Mucosa of rectum (tissue), 2 donors: ENCODE results near the gene CYP27A1.

Experiments used
- H3K27ac ChIP-seq, 2 donors: one replicate each; pipeline ENCODE4 v1.7.0; 2013; ENCODE audit warnings: inconsistent platforms in 2 of 2, low read depth in 2 of 2, low read length in 2 of 2
- H3K27me3 ChIP-seq, 2 donors: one replicate each; pipeline ENCODE4 v1.7.0; 2013; ENCODE audit warnings: low read length in 2 of 2; ENCODE audit not compliant: control insufficient read depth in 2 of 2, insufficient read depth in 2 of 2
- H3K36me3 ChIP-seq, 2 donors: one replicate each; pipeline ENCODE4 v1.7.0; 2013; ENCODE audit warnings: low read length in 2 of 2; ENCODE audit not compliant: control insufficient read depth in 2 of 2, insufficient read depth in 2 of 2
- H3K4me1 ChIP-seq, 2 donors: one replicate each; pipeline ENCODE4 v1.7.0; 2013; ENCODE audit warnings: low read length in 2 of 2, mild to moderate bottlenecking in 1 of 2; ENCODE audit not compliant: control insufficient read depth in 2 of 2, insufficient read depth in 2 of 2
- H3K4me3 ChIP-seq, 2 donors: one replicate each; pipeline ENCODE4 v1.7.0; 2013; ENCODE audit warnings: low read length in 2 of 2
- H3K9ac ChIP-seq, 2 donors: one replicate each; pipeline ENCODE4 v1.7.0; 2013; ENCODE audit warnings: low read length in 2 of 2, low read depth in 1 of 2, mild to moderate bottlenecking in 1 of 2
- H3K9me3 ChIP-seq, 2 donors: one replicate each; pipeline ENCODE4 v1.7.0; 2013; ENCODE audit warnings: low read length in 2 of 2; ENCODE audit not compliant: control insufficient read depth in 2 of 2
- donor health status: healthy.
- donor health status: Normal muscosa, but diverticular disease.

The CYP27A1 gene

DNA sequence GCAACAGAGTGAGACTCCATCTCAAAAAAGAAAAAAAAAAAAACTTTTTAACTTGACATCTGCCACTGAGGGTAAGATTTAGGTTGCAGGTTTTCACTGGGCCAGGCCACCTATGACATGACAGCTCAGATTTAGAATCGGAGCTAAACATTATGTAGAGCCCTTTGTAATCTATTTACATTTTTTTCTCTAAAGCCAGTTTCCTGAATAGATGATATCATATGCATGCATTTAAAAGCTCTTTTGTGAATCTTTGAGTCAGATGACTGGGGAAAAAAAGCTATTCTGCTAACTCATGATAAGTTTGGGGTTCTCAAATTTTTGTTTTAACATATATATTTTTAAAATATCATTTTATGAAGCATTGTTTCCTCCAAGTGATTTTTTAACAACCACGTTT lies 28.3 kb downstream of the CYP27A1 start:
- Histone ChIP-seq H3K9ac (no peak overlapping the region), H3K4me3 (no peak overlapping the region), H3K9me3 (no peaks in the 10 kb centered on the region), H3K36me3 (peaks cover 0 to 19% of the 10 kb centered on the region in 2 donors), H3K4me1 (peaks cover 11 to 14% of the 10 kb centered on the region in 2 donors), H3K27me3 (no peaks in the 10 kb centered on the region), H3K27ac (no peak overlapping the region)

DNA sequence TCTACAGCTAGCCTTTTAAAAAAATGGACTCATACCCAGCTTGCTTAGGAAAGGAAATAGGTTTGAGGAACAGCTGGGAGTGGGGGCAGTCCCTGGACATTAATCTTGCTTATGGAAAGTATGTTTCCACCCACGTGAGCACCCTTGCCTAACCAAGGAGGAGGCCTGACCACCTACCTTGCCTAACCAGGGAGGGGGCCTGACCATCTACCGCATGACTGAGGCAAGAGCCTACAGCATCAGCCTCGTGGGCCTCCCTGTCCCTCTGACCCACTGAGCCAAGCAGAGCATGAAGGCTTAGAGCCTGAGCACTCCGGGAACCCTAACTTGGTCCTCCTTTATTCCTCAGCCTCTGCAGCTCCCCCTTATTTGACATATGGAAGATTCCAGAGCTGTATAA lies 29.4 kb downstream of the CYP27A1 start:
- no peak overlapping the region for H3K27ac ChIP-seq
- H3K4me1 ChIP-seq = peaks cover 11 to 14% of the 10 kb centered on the region in 2 donors
- no peak overlapping the region for H3K4me3 ChIP-seq
- no peak overlapping the region for H3K9ac ChIP-seq
- H3K9me3 ChIP-seq = no peaks in the 10 kb centered on the region
- H3K27me3 ChIP-seq = no peaks in the 10 kb centered on the region
- H3K36me3 ChIP-seq = peaks cover 0 to 23% of the 10 kb centered on the region in 2 donors

DNA sequence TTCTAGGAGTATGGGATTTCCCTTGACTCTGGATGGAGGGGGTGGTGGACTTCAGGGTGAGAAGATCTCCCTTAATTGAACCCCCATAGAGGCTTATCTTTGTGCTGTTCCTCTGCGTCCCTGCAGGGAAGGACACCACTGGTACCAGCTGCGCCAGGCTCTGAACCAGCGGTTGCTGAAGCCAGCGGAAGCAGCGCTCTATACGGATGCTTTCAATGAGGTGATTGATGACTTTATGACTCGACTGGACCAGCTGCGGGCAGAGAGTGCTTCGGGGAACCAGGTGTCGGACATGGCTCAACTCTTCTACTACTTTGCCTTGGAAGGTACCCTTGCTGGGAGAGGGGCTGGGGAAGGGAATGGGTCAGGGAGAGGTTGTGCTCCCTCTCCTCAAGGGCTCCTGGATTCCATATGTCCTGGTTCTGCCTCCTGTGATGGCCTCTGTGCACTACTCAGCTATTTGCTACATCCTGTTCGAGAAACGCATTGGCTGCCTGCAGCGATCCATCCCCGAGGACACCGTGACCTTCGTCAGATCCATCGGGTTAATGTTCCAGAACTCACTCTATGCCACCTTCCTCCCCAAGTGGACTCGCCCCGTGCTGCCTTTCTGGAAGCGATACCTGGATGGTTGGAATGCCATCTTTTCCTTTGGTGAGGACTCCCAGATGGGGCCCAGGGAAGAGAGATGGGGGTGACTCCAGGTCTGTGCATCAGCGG lies 30.3 kb downstream of the CYP27A1 start:
- H3K27me3 ChIP-seq = no peaks in the 10 kb centered on the region
- peaks cover 0 to 26% of the 10 kb centered on the region in 2 donors for H3K36me3 ChIP-seq
- no peak overlapping the region for H3K9ac ChIP-seq
- peaks cover 11 to 14% of the 10 kb centered on the region in 2 donors for H3K4me1 ChIP-seq
- no peaks in the 10 kb centered on the region for H3K9me3 ChIP-seq
- H3K27ac ChIP-seq = no peak overlapping the region
- H3K4me3 ChIP-seq = no peak overlapping the region

- H3K27me3 ChIP-seq = no peaks in the 10 kb centered on the region
- H3K36me3 ChIP-seq = peaks cover 0 to 30% of the 10 kb centered on the region in 2 donors
- no peak overlapping the region for H3K4me3 ChIP-seq
- H3K27ac ChIP-seq = no peak overlapping the region
- no peak overlapping the region for H3K9ac ChIP-seq
- no peaks in the 10 kb centered on the region for H3K9me3 ChIP-seq
- peaks cover 11 to 14% of the 10 kb centered on the region in 2 donors for H3K4me1 ChIP-seq
These were observed 30.9 kb downstream of the CYP27A1 start for GRCh38 chr2:218812861-218813260.

GRCh38 chr2:218813771-218814460 lies 32.0 kb downstream of the CYP27A1 start:
- no peaks in the 10 kb centered on the region for H3K9me3 ChIP-seq
- peaks cover 11 to 14% of the 10 kb centered on the region in 2 donors for H3K4me1 ChIP-seq
- peak overlapping the region; percentile 39 to 56 for H3K27ac ChIP-seq
- peak overlapping the region in 1 of 2 donors; percentile 17 for H3K9ac ChIP-seq
- peaks cover 0 to 30% of the 10 kb centered on the region in 2 donors for H3K36me3 ChIP-seq
- H3K27me3 ChIP-seq = no peaks in the 10 kb centered on the region
- no peak overlapping the region for H3K4me3 ChIP-seq

GRCh38 chr2:218814540-218815243 lies 32.7 kb downstream of the CYP27A1 start:
- Histone ChIP-seq H3K4me1 (peaks cover 11 to 14% of the 10 kb centered on the region in 2 donors), H3K9ac (no peak overlapping the region), H3K36me3 (peaks cover 0 to 32% of the 10 kb centered on the region in 2 donors), H3K27ac (peak overlapping the region; percentile 39 to 56), H3K9me3 (no peaks in the 10 kb centered on the region), H3K27me3 (no peaks in the 10 kb centered on the region), H3K4me3 (no peak overlapping the region)

- no peak overlapping the region for H3K4me3 ChIP-seq
- no peaks in the 10 kb centered on the region for H3K27me3 ChIP-seq
- H3K9ac ChIP-seq = no peak overlapping the region
- no peak overlapping the region for H3K27ac ChIP-seq
- H3K4me1 ChIP-seq = peaks cover 11 to 14% of the 10 kb centered on the region in 2 donors
- peaks cover 0 to 32% of the 10 kb centered on the region in 2 donors for H3K36me3 ChIP-seq
- no peaks in the 10 kb centered on the region for H3K9me3 ChIP-seq
These were observed 33.3 kb downstream of the CYP27A1 start for GRCh38 chr2:218815244-218815637.

DNA sequence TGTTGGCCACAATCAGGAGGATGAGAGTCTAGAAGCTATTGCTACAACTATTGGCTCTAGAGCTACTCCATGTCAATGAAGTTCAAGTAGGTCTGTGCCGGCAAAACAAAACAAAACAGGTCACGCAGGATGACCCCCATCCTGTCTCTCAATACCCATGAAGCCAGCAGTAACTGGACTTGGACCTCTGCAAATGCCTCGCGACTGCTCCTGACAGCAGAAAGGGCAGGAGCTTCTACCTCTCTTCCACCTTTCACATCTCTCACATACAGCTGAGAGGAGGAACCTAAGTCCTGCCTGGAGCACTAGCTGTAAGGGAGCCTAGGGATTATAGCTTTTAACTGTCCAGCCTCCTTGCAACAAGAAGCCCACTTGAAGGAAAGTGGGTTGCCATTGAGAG lies 33.7 kb downstream of the CYP27A1 start:
- peaks cover 11 to 14% of the 10 kb centered on the region in 2 donors for H3K4me1 ChIP-seq
- H3K9me3 ChIP-seq = no peaks in the 10 kb centered on the region
- H3K36me3 ChIP-seq = peaks cover 0 to 32% of the 10 kb centered on the region in 2 donors
- no peaks in the 10 kb centered on the region for H3K27me3 ChIP-seq
- no peak overlapping the region for H3K27ac ChIP-seq
- H3K9ac ChIP-seq = no peak overlapping the region
- no peak overlapping the region for H3K4me3 ChIP-seq

- peaks cover 11 to 14% of the 10 kb centered on the region in 2 donors for H3K4me1 ChIP-seq
- no peak overlapping the region for H3K4me3 ChIP-seq
- no peaks in the 10 kb centered on the region for H3K9me3 ChIP-seq
- no peaks in the 10 kb centered on the region for H3K27me3 ChIP-seq
- peaks cover 0 to 32% of the 10 kb centered on the region in 2 donors for H3K36me3 ChIP-seq
- H3K27ac ChIP-seq = no peak overlapping the region
- H3K9ac ChIP-seq = no peak overlapping the region
These were observed 34.6 kb downstream of the CYP27A1 start for GRCh38 chr2:218816561-218817011.

DNA sequence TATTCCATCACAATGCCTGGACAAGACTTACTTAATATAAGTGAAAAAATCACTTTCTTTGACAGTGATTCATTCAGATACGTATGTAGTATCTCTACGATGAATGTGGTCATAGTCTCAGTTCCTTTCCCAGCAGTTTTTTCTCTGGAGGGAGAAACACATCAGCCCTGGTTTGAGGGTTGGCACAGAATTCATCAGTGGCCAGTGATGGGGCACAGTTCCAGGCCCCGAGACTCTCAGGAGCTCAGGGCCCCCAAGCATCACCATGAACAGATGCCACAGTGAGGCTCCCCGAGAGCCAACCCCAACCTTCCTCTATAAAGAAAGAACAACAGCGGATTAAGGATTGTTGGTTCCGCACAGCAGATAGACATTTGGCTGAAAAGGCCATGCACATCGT lies 37.1 kb downstream of the CYP27A1 start:
- Histone ChIP-seq H3K27ac (no peak overlapping the region), H3K9me3 (no peaks in the 10 kb centered on the region), H3K27me3 (no peaks in the 10 kb centered on the region), H3K36me3 (peaks cover 0 to 15% of the 10 kb centered on the region in 2 donors), H3K4me3 (no peak overlapping the region), H3K4me1 (peaks cover 4 to 8% of the 10 kb centered on the region in 2 donors), H3K9ac (no peak overlapping the region)
